GM18870 (cell line): ENCODE measurements around the gene FABP7.
"Not testable (repeated sequence)": the region's sequence is repeated elsewhere in the genome, so short reads cannot be mapped to it uniquely, and the experiment has no call there.

Source experiments
- ATAC-seq: cut with Tn5 transposase; IDR thresholded peaks from one replicate; pipeline ENCODE4 v1.9.1; 2021; ENCODE audit warnings: moderate library complexity; ENCODE audit not compliant: unreplicated experiment

The FABP7 gene

DNA sequence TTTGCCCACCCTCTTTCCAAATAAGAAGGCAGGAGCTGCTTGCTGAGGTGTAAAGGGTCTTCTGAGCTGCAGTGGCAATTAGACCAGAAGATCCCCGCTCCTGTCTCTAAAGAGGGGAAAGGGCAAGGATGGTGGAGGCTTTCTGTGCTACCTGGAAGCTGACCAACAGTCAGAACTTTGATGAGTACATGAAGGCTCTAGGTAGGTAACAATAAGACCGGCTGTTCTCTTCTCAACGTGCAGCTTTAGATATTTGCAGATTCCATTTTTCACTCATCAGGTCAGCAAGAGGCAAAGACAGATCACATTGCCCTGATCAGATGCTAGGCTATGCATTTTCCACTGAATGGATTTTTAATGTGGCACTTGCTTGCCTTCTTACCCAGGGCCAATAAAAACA, at the start of gene FABP7:
TSS of gene FABP7 (plus strand) at position 50 of the 400 bp plus-strand sequence. CDS start at position 129, 79 bp downstream.
- no peak for ATAC-seq

DNA sequence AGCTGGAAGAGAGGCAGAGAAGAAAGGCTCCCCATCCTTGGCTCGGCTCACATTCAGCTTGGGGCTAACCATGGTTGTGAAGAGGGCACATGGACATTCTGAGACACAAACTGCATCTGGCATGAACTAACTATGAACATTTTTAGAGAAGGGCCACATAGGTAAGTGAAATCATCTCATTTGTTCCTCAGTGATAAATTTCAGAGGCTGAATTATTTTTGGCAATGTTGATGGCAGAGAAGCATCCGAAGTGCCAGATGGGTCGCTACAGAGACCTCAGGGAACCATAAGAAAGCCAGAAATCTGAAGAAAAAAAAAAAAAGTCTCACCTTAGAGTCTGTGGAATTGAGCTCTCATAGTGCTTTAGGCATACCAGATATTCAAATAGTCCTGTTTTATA, 49.2 kb upstream of the FABP7 start:
- ATAC-seq, result no peak

DNA sequence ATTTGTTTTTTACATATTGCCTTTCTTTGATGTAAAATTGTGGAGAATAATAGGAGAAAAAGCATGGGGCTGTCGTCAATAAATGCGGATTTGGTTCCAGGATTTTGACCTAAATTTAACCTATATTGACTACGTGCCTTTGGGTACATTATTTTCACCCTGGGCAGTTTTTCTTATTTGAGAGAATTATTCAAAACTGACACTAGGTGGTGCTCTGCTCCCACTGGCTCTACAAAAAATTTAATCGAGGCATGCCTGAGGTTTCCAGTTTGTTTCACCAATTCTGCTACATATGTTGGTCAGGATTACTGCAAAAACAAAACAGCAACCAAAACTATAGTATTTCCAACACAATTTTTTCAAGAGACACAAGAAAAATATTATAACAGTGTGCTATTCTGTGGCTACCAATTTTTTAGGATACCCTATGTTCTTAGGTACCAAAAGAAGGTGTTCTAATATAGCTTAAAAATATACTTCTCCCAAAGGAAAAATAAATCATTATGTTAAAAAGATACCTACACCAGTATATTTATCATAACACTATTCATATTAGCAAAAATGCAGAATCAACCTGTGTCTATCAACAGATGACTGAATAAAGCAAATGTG, 48.6 kb upstream of the FABP7 start:
- ATAC-seq, result peak; percentile 51

DNA sequence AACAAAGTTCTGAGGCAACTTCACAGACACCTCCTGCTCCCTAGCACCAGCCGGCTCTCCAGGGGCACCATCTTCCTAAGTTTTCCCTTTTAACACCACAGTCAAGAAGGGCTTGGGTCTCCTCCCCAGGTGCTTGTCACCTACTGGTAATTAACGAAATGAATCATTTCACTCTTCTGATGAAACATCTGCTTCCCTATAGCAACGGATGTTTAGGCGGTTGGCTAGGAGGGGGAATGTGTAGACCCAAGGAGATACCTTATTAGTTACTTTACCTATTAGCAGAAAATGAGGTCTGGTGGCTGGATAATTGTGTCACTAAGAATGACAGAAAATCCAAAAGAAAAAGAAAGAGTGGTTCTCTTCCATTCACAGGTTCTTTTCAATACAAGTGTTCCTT, 46.3 kb upstream of the FABP7 start:
- no peak for ATAC-seq

DNA sequence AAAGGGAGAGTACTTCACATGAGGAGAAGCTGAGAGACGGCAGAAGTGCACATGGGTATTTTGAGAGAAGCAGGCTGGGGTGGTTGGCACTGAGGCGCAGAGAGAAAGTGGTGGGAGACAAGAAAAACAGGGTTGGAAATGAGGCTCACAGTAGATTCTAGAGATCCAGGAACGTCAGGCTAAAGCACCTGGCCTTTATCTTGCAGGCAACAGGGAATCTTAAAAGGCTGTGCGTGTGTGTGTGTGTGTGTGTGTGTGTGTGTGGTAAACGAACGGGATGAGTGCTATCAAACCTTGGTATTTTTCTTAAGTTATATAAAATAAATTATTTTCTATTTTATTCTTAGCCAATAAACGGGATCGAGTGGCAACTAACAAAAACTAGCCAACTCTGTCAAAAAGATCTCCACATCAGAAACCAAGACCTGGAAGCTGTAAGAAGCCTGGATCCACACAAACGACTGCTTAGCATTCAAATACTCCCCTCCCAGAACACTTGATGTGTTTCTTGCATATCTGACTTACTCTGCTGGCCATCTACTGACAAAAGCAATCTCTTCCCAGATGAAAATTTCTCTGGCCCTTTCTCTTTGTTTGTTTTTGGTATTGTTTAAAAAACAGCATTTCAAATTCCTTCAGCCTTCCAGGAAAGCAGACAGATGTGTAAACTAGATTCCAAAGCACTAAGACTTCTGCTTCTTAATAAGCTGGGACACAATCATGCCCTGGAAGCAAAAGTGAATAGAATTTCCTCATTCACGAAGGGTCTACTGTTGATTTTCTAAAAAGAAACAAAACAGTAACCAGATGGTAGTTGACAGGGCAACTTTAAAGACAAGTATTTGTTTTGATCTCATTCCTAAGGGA, 44.8 kb upstream of the FABP7 start:
- ATAC-seq, result no peak

DNA sequence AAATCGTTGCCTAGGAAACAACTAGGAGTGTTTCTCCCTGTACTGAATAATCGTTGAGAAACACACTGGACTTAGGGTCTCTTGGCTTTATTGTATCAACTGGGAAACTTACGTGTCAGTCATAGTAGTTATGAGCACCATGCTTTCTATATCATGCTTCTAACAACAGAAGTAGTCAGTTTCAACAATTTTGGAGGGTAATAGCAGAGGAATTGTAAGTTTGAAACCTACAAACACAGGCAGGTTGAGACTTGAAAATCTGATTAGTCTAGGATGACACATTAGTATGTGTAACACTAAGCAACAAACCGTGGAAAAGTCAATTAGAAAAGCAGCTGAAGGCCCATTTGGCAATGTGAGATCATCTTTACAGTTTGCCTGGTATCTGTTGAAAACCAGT, 43.9 kb upstream of the FABP7 start:
- no peak for ATAC-seq

DNA sequence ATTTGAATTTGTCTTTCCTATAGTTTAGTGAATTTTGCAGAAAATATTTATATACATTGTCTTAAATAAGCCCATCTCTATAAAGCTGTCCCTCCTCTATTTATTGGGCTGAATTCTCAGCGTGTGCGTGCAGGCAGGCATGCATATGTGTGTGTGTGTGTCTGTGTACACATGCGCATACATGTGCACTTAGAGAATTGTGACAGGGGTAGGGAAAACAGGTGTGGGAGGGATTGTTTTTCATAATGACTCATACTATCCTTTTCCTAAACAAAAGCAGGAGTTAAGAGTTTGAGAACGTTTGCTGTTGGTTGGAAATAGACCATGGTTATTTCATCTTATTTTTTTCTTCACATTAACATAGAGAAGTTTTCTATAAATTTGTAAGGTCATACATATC, 43.4 kb upstream of the FABP7 start:
- ATAC-seq, result no peak

DNA sequence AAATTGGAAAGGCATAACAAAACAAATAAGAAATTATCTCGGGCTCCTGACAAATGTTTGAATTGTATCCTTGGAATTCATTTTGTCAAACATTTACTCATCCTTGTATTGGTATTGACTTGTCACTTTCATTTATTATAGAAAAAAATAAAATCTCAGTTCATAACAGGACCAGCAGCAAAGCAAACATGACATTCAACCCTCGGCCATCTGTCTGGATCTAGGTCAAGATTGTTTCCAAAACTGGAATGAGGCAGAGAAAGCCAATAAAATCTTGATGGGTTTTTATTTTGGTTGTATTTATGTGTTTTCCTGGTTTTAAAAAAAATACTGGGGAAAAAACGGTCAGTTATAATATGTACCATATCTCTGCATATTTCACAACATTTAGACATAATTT, 42.9 kb upstream of the FABP7 start:
- ATAC-seq, result no peak

DNA sequence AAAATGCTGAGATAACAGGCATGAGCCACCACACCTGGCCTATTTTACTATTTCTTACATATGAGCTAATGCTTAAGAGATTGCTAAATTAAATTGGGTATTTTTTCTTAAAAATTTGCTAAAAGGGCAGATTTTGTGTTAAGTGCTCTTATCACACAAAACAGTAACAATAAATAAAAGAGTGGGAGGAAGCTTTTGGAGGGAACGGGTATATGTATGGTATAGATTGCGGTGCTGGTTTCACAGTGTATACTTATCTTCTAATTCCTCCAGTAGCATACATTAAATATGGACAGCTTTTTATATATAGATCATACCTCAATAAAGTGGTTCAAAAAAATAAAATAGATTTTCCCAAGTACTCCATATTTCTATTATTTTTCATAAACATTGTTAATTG, 39.4 kb upstream of the FABP7 start:
- ATAC-seq, result no peak

DNA sequence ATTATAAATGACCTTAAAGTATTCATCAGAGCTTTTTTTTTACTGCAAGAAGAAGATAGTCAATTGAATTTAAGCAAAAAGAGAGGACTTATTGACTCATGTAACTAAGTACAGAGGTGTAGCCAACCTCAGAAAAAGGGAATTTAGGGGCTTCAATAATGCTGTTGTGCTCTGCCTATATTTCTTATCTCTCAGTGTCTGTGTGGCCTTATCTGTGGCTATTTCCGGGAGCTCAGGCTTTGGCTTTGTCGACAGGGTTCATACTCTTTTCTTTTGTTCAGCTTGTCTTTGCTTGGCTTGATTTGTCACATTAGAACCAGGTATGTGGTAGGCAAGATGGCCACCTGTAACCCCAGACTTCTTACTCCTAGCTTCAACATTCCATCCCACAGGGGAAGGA, 38.6 kb upstream of the FABP7 start:
- no peak for ATAC-seq

DNA sequence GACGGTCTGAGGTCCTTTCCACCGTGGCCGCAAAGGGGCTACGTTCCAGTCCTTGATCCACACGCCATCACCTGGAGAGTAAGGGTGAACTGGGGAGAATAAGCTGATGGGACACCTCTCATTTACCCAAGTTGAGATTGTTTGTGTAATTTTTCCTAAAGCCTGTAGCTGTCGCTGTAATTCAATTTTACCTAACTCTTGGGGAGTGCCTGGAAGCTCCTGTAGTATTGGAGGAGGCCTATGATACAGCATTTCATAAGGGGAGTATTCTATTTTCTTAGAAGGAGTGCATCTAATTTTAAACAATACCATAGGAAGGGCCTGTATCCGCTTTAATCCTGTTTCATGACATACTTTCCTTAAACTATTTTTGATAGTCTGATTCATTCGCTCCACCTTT, 35.3 kb upstream of the FABP7 start:
- not testable (repeated sequence) for ATAC-seq

DNA sequence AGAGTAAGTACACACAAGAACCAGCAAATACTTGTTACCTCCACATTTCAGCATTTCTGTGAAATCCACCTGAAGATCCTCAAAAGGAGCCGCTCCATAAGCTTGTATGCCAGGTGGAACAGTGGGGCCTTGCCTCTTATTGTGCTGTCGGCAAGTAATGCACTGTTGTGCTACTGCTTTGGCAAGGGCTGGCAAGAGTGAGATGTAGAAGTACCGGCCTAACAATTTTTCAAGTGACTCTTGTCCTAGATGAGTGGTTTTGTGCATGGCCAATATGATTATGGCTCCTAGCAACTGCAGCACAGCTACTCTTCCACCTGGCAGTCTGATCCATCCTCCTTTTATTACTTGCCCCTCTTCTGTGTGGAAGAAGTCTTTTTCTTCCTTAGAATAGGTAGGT, 34.7 kb upstream of the FABP7 start:
- not testable (repeated sequence) for ATAC-seq

DNA sequence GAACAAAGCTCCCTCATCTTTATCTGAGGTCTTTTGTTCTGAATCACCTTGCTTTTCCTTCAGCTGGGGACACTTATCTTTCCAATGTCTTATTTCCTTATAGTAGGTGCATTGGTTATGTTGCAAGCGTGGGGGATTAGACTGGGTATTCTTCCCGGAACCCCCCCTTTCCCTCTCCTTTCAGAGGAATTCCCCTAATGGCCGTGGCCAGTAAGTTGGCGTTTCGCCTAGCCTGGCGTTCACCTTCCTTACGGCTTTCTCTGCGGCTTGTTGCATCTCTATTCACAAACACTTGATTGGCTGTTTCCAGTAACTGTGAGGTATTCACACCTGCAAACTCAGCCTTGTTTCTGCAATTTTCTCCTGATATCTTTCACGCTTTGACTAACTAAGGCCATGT, 32.8 kb upstream of the FABP7 start:
- no peak for ATAC-seq

DNA sequence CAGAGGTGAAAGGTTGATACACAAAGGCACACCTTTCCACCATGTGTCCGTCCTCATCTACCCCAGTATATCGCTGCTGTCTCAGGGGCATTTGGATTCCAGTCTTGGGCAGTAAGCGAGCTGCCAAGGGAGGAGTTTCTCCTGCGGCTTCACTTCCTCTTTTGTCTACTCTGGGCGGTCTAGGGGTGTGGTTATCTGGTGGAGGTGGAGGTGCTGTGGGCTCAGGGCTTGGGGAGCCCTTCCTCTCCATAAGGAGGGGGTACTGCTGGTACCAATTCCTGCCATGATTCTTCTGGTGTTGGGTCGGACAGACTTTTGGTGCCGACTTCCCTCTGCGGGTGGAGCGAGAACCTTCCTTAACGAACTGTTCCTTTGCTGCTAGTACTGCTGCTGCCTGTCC, 31.9 kb upstream of the FABP7 start:
- no peak for ATAC-seq

DNA sequence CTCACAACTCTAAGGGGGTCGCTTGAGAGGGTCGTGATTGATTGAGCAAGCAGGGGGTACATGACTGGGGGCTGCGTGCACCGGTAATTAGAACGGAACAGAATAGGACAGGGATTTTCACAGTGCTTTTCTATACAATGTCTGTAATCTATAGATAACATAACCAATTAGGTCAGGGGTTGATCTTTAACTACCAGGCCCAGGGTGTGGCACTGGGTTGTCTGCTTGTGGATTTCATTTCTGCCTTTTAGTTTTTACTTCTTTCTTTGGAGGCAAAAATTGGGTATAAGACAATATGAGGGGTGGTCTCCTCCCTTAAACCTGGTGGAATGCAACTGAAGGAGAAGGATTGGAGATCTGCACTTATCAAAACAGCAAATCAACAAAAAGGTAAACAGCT, 30.6 kb upstream of the FABP7 start:
- not testable (repeated sequence) for ATAC-seq

DNA sequence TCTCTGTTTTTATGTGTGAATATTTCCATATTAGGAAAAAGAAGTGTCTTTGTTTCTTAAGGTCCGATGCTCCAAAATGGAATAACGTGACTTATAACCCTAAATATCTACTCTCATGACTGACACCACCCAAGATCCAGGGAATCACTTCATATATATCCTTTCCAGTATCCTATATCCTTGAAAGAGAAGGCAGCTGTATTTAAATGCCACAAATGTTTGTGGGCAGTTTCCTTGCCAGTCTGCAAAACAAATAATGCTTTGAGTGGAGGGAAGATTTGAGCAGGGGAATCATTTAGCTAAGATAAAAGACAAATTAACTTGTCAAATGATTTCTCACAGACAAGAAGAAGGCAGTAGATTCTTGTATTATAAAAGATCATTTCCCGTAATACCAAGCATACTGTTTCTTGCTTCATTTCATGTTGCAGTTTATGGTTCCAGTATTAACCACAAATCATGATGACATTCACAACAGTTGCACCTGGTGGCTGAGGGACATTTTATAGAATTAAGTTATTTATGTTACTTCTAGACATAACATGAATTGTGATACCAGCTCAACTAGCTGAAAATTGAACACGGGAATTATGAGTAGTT, 30.0 kb upstream of the FABP7 start:
- ATAC-seq, result no peak

DNA sequence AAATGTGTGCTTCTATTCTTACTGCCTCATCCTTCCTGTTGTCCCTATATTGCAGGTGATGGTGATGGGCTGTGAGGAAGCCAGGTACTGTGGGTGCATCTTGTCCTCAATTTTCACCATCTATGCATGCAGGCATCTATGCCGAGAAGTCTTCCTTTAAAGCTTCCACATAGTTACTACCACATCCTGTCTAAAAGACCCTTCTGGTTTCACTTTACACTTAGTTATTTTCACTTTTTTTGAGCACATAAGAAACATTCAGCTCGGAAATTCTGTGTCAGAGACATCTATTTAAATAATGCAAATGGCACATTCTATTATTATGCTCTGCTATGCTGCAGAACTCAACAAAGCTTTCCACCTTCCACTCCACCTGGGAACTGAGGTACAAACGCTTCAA, 28.2 kb upstream of the FABP7 start:
- ATAC-seq, result peak; percentile 90

DNA sequence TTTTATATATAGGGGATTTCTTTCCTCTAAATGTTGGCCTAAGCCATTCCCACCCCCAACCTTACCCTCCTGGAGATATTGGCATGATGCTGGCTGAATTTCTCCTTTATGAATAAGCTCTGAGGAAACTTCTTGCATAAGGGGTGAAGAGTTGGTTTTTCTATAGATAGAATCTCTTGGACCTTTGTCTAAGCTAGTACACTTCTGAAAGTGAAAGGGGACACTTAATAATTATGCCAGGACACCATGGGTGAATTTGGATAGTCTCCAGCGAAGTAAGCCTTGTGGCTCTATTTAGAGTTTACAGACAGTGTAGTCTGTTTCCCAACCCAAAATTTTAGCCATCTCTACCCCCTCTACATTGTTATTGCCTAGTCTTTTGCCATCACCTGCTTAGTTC, 27.1 kb upstream of the FABP7 start:
- peak; percentile 35 for ATAC-seq

DNA sequence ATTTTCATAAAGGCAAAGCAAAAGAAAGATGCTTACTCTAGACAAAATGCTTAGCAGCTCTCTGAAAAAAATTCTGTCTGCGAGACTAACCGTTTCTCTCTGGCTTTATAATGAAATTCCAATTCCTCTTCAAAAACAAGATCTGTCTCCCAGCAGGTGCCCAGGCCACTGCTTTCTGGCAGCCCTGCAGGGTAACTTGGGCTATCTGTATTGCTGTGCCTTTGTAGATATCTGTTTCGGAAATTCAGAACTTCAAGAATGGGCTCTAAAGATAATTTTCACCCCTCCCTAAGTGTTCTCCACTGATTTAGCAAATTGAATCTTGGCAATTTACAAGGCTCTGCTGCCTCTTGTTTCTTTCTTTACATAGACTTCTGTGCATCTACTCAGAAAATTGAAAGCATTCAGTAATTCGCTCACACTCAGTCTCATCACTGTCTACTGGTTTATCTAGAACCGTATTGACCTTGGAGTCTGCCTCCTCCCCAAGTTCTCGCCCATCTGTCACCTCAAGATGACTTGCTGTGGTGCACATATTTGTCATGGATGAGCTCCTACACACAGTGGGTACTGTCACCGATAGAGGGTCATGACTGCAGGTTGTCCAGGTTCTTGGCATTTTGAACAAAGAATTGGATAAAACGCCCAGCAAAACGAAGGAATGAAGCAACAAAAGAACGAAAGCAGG, 26.4 kb upstream of the FABP7 start:
- ATAC-seq, result no peak

DNA sequence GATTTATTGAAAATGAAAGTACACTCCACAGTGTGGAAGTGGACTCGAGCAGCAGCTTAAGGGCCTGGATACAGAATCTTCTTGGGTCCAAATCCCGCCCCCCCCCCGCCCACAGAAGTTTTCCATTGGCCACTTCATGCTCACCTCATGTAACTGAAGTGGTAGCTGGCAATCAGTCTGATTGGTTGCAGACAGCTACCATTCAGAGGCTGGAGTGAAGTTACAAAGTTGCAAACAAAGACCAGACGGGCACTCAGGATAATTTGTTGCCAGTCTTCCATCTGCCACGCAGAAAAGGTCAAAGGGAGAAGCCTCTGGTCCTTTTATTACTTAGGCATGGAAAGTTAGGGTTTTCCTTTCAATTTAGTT, 25.8 kb upstream of the FABP7 start:
- no peak for ATAC-seq

DNA sequence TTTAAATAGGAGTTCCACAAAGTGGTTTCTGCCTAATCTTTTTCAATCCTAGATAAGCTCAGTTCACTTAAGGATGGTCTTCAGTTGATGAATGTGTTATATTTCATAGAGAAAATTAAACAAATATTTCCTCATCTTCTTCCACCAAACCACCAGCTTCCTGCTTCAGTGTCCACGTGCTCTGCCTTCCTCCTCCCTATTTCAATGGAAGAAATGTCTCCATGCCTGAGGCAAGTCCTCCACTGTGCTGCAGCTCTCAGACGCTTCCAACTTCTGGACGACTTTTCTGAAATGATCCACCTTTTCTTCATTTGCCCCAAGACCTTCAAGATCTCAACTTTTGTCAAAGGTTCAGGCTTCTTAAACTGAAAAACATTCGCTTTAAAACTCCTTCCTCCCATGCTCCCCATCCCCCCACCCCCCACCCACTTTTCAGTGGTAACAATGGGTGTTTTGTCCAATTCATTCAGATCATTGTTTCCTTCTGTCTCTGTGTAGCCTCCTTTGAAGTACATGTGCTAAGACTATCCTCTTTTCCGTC, 25.3 kb upstream of the FABP7 start:
- no peak for ATAC-seq
